HepG2 (cell line): ENCODE measurements around the gene RGS19. TPM values are rescaled to one million over a fixed set of nuclear protein-coding genes. Genes with fewer than 3 reads are reported as not detected.

Source experiments
- AFF4 ChIP-seq: sonication (generic); formaldehyde crosslinking; IDR thresholded peaks from 2 replicates; pipeline ENCODE4 v1.4.0; 2020; ENCODE audit warnings: missing genetic modification reagents
- ATRX ChIP-seq: sonication (generic); formaldehyde crosslinking; IDR thresholded peaks from 2 replicates; pipeline ENCODE4 v1.4.0; 2020; ENCODE audit warnings: missing genetic modification reagents, borderline replicate concordance
- ERF ChIP-seq: IDR thresholded peaks from 2 replicates; pipeline ENCODE4 v1.6.1; 2018; ENCODE audit warnings: missing biosample characterization, missing genetic modification reagents
- FOXO4 ChIP-seq: sonication (generic); formaldehyde crosslinking; conservative IDR thresholded peaks from 2 replicates; pipeline ENCODE4 v1.8.1; 2023; ENCODE audit warnings: missing genetic modification reagents
- HIC2 ChIP-seq: sonication (generic); formaldehyde crosslinking; IDR thresholded peaks from 2 replicates; pipeline ENCODE4 v1.9.0; 2022; ENCODE audit warnings: low read depth, missing genetic modification reagents
- MZF1 ChIP-seq: sonication (generic); formaldehyde crosslinking; IDR thresholded peaks from 2 replicates; pipeline ENCODE4 v1.8.1; 2023; ENCODE audit warnings: mild to moderate bottlenecking, missing genetic modification reagents, borderline replicate concordance
- PRMT3 ChIP-seq: sonication (generic); formaldehyde crosslinking; IDR thresholded peaks from 2 replicates; pipeline ENCODE4 v1.8.1; 2022; ENCODE audit warnings: low read depth, mild to moderate bottlenecking, moderate library complexity, missing genetic modification reagents, borderline replicate concordance
- SOX5 ChIP-seq: IDR thresholded peaks from 2 replicates; pipeline ENCODE4 v1.6.1; 2016; ENCODE audit warnings: borderline replicate concordance
- ZBTB20 ChIP-seq: sonication (generic); formaldehyde crosslinking; IDR thresholded peaks from 2 replicates; pipeline ENCODE4 v1.8.1; 2023; ENCODE audit warnings: missing genetic modification reagents, low read depth, mild to moderate bottlenecking, borderline replicate concordance
- ZNF615 ChIP-seq: sonication (generic); formaldehyde crosslinking; IDR thresholded peaks from 2 replicates; pipeline ENCODE4 v1.5.0; 2020; ENCODE audit warnings: mild to moderate bottlenecking, missing genetic modification reagents, borderline replicate concordance
- ZNF83 ChIP-seq: sonication (generic); formaldehyde crosslinking; IDR thresholded peaks from 2 replicates; pipeline ENCODE4 v1.4.0; 2020; ENCODE audit warnings: missing genetic modification reagents, mild to moderate bottlenecking, borderline replicate concordance
- polyA plus RNA-seq, 8 experiments: library from polyadenylated mRNA; depleted of rRNA in 3 of 8; stranded (reverse) in 7 of 8; unstranded in 1 of 8; fragments of >200 nt; fragmentation: Illumina TruSeq in 4 of 8; extraction: Trizol in 4 of 8; gene quantifications; 2 replicates each; pipeline versions ENCODE4 v1.2.1 to v1.2.3, GENCODE V29; 2011 to 2016; ENCODE audit warnings: low read depth in 4 of 8, missing spikeins in 1 of 8, mixed read lengths in 1 of 8; ENCODE audit not compliant: insufficient read depth in 1 of 8
- total RNA-seq, 5 experiments: library from RNA; depleted of rRNA; stranded (reverse); fragments of >200 nt; fragmentation: Illumina TruSeq; extraction: Trizol; gene quantifications; 2 replicates each; pipeline ENCODE4 v1.2.3, GENCODE V29; 2016; ENCODE audit warnings: low read depth in 1 of 5
- TF ChIP-seq, protein P1 (sequence below): sonication (generic); formaldehyde crosslinking; IDR thresholded peaks from 2 replicates; pipeline ENCODE4 v1.5.0; 2020; ENCODE audit warnings: missing genetic modification reagents, mild to moderate bottlenecking, borderline replicate concordance
- TF ChIP-seq, protein P2 (sequence below): sonication (generic); formaldehyde crosslinking; IDR thresholded peaks from 2 replicates; pipeline ENCODE4 v1.5.1; 2020; ENCODE audit warnings: missing genetic modification reagents, mild to moderate bottlenecking, borderline replicate concordance

RGS19 gene
- total and polyA plus RNA-seq, 2 of the 13 experiments (the other 11 are each of a cell fraction or from before 2014, with no cell fraction given) = 10.7 to 11.9 TPM

- TF ChIP-seq HIC2 (CRISPR knock-in tag) = peak; percentile 97
- 0 out of 2 replicates have a peak, but pooled peaks have one; percentile 66 for TF ChIP-seq AFF4 (CRISPR knock-in tag)
- peak; percentile 65; the same call in 1 of the 2 replicates for TF ChIP-seq ZNF83 (CRISPR knock-in tag)
- no peak for TF ChIP-seq ZBTB20 (CRISPR knock-in tag)
- no peak for TF ChIP-seq SOX5 (CRISPR knock-in tag)
- no peak for TF ChIP-seq PRMT3 (CRISPR knock-in tag)
- TF ChIP-seq ATRX = 0 out of 2 replicates have a peak, but pooled peaks have one; percentile 44
- TF ChIP-seq, protein P1, sequence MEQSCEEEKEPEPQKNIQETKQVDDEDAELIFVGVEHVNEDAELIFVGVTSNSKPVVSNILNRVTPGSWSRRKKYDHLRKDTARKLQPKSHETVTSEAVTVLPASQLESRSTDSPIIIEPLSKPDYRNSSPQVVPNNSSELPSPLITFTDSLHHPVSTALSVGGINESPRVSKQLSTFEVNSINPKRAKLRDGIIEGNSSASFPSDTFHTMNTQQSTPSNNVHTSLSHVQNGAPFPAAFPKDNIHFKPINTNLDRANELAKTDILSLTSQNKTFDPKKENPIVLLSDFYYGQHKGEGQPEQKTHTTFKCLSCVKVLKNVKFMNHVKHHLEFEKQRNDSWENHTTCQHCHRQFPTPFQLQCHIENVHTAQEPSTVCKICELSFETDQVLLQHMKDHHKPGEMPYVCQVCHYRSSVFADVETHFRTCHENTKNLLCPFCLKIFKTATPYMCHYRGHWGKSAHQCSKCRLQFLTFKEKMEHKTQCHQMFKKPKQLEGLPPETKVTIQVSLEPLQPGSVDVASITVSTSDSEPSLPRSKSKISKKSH (CRISPR knock-in tag) = peak; percentile 81; the same call in 1 of the 2 replicates
- TF ChIP-seq ZNF615 = peak; percentile 74; the same call in 1 of the 2 replicates
- 0 out of 2 replicates have a peak, but pooled peaks have one; percentile 6 for TF ChIP-seq ERF
- peak; percentile 93; the same call in 1 of the 2 replicates for TF ChIP-seq FOXO4
- no peak for TF ChIP-seq MZF1 (CRISPR knock-in tag)
- TF ChIP-seq, protein P2, sequence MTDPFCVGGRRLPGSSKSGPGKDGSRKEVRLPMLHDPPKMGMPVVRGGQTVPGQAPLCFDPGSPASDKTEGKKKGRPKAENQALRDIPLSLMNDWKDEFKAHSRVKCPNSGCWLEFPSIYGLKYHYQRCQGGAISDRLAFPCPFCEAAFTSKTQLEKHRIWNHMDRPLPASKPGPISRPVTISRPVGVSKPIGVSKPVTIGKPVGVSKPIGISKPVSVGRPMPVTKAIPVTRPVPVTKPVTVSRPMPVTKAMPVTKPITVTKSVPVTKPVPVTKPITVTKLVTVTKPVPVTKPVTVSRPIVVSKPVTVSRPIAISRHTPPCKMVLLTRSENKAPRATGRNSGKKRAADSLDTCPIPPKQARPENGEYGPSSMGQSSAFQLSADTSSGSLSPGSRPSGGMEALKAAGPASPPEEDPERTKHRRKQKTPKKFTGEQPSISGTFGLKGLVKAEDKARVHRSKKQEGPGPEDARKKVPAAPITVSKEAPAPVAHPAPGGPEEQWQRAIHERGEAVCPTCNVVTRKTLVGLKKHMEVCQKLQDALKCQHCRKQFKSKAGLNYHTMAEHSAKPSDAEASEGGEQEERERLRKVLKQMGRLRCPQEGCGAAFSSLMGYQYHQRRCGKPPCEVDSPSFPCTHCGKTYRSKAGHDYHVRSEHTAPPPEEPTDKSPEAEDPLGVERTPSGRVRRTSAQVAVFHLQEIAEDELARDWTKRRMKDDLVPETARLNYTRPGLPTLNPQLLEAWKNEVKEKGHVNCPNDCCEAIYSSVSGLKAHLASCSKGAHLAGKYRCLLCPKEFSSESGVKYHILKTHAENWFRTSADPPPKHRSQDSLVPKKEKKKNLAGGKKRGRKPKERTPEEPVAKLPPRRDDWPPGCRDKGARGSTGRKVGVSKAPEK (CRISPR knock-in tag) = peak; percentile 26; the same call in 1 of the 2 replicates
Observed at GRCh38 chr20:64023361-64024140, 55.8 kb downstream of the RGS19 start (continued).
